Activated CD8-positive, alpha-beta memory T cell treated with anti-CD3 and anti-CD28 coated beads for 36 hours (primary cell): Measurements from ENCODE around the gene HMCN2. TPM values are rescaled to one million over a fixed set of nuclear protein-coding genes. Genes with fewer than 3 reads are reported as not detected.

Source experiments
- CTCF ChIA-PET: fragments of 350-600 bp; sonication (Branson Sonifier 250); formaldehyde crosslinking; loops from one replicate; lab custom pipeline; 2021; ENCODE audit warnings: antibody characterized with exemption; lab: Charles Lee
- POLR2A ChIA-PET: fragments of 350-600 bp; sonication (Branson Sonifier 250); formaldehyde crosslinking; loops from one replicate; lab custom pipeline; 2021; ENCODE audit warnings: antibody characterized with exemption; lab: Charles Lee
- total RNA-seq, 2 experiments: library from RNA; stranded (reverse); gene quantifications; one replicate each; pipeline ENCODE4 v1.2.3, GENCODE V29; 2021

HMCN2 gene
- total RNA-seq, 2 experiments from 2014 or later = not detected

- POLR2A ChIA-PET = no interaction called here
- CTCF ChIA-PET = interaction anchor here (0.7 kb wide), 1 partner anchor 96 kb away, joined by 4 read pairs; no protein-coding TSS in a partner anchor
Observed at GRCh38 chr9:130411566-130411915, 146.0 kb downstream of the HMCN2 start.

- CTCF ChIA-PET = no interaction called here
- POLR2A ChIA-PET = no interaction called here
Observed at GRCh38 chr9:130414081-130414731, 148.6 kb downstream of the HMCN2 start.

- ChIA-PET POLR2A (no interaction called here), CTCF (interaction anchor here (0.5 kb wide), 1 partner anchor 615 kb away, joined by 4 read pairs; no protein-coding TSS in a partner anchor)
Observed at GRCh38 chr9:130414910-130415746, 149.6 kb downstream of the HMCN2 start.

- CTCF ChIA-PET = interaction anchor here (1.3 kb wide), 1 partner anchor 310 kb away, joined by 4 read pairs; no protein-coding TSS in a partner anchor
- POLR2A ChIA-PET = no interaction called here
Observed at GRCh38 chr9:130417602-130418001, 152.0 kb downstream of the HMCN2 start.

- ChIA-PET CTCF (no interaction called here), POLR2A (no interaction called here)
Observed at GRCh38 chr9:130418776-130419175, 153.2 kb downstream of the HMCN2 start.

GRCh38 chr9:130419521-130420035, 154.0 kb downstream of the HMCN2 start:
- POLR2A ChIA-PET = no interaction called here

GRCh38 chr9:130421154-130421801, 155.7 kb downstream of the HMCN2 start:
- ChIA-PET CTCF (interaction anchor here (0.7 kb wide), 1 partner anchor 16 kb away, joined by 3 read pairs; no protein-coding TSS in a partner anchor), POLR2A (no interaction called here)

More at GRCh38 chr9:130419521-130420035, 154.0 kb downstream of the HMCN2 start:
- CTCF ChIA-PET = no interaction called here

GRCh38 chr9:130421802-130422276, 156.3 kb downstream of the HMCN2 start:
- ChIA-PET CTCF (no interaction called here), POLR2A (no interaction called here)

GRCh38 chr9:130422546-130422945, 157.0 kb downstream of the HMCN2 start:
- ChIA-PET CTCF (no interaction called here), POLR2A (no interaction called here)

- POLR2A ChIA-PET = no interaction called here
- CTCF ChIA-PET = no interaction called here
Observed at GRCh38 chr9:130423272-130423671, 157.7 kb downstream of the HMCN2 start.

GRCh38 chr9:130424595-130425454, 159.3 kb downstream of the HMCN2 start:
- ChIA-PET CTCF (no interaction called here), POLR2A (no interaction called here)

GRCh38 chr9:130425741-130426466, 160.3 kb downstream of the HMCN2 start:
- CTCF ChIA-PET = no interaction called here
- POLR2A ChIA-PET = no interaction called here

GRCh38 chr9:130426467-130426773, 160.9 kb downstream of the HMCN2 start:
- CTCF ChIA-PET = no interaction called here
- POLR2A ChIA-PET = no interaction called here

- CTCF ChIA-PET = no interaction called here
- POLR2A ChIA-PET = no interaction called here
Observed at GRCh38 chr9:130426883-130427282, 161.3 kb downstream of the HMCN2 start.

GRCh38 chr9:130427326-130427725, 161.8 kb downstream of the HMCN2 start:
- ChIA-PET POLR2A (no interaction called here), CTCF (no interaction called here)

- ChIA-PET CTCF (no interaction called here), POLR2A (no interaction called here)
Observed at GRCh38 chr9:130428086-130428665, 162.6 kb downstream of the HMCN2 start.

GRCh38 chr9:130429381-130429780, 163.8 kb downstream of the HMCN2 start:
- ChIA-PET CTCF (no interaction called here), POLR2A (no interaction called here)

- POLR2A ChIA-PET = no interaction called here
Observed at GRCh38 chr9:130429831-130430230, 164.3 kb downstream of the HMCN2 start.

More at GRCh38 chr9:130429831-130430230, 164.3 kb downstream of the HMCN2 start:
- CTCF ChIA-PET = no interaction called here
